Activated CD4-positive, alpha-beta T cell treated with anti-CD3 and anti-CD28 coated beads, Interleukin-2, amount 10 ng/mL, durations not matched to agents 24 days and 14 days (primary cell): Measurements from ENCODE around the gene ZFR2. TPM values are rescaled to one million over a fixed set of nuclear protein-coding genes. Genes with fewer than 3 reads are reported as not detected.

ENCODE experiments used
- DNase-seq: peaks from one replicate; pipeline ENCODE4 v3.0.0; 2022
- H3K27ac Mint-ChIP-seq: one replicate; pipeline ENCODE4 v1.8.0; 2022; ENCODE audit warnings: mild to moderate bottlenecking, mixed read lengths
- H3K27me3 Mint-ChIP-seq: one replicate; pipeline ENCODE4 v1.8.0; 2022; ENCODE audit warnings: mixed read lengths
- H3K36me3 Mint-ChIP-seq: one replicate; pipeline ENCODE4 v1.8.0; 2022; ENCODE audit warnings: low read depth, mild to moderate bottlenecking, mixed read lengths
- H3K4me1 Mint-ChIP-seq: one replicate; pipeline ENCODE4 v1.8.0; 2021; ENCODE audit warnings: mixed read lengths
- H3K4me3 Mint-ChIP-seq: one replicate; pipeline ENCODE4 v1.8.0; 2022; ENCODE audit warnings: mild to moderate bottlenecking, moderate library complexity, mixed read lengths
- H3K9me3 Mint-ChIP-seq: one replicate; pipeline ENCODE4 v1.8.0; 2021; ENCODE audit warnings: mixed read lengths
- intact Hi-C: fragments of 100-400 bp; cut with micrococcal nuclease; formaldehyde crosslinking; loops from one replicate; pipeline ENCODE4 v1.15.1; 2023
- total RNA-seq: library from RNA; stranded (reverse); gene quantifications from 2 replicates; pipeline ENCODE4 v1.2.3, GENCODE V29; 2022

ZFR2 gene
- total RNA-seq, 1 donor from 2014 or later = not detected

GRCh38 chr19:3837332-3837731 is 31.5 kb downstream of the ZFR2 start:
- DNase-seq = no peak
- no peaks in the 10 kb centered on the region for H3K36me3 Mint-ChIP-seq
- intact Hi-C loops = no loop called here
- H3K4me3 Mint-ChIP-seq = no peak overlapping the region
- no peaks in the 10 kb centered on the region for H3K4me1 Mint-ChIP-seq
- no peak overlapping the region for H3K27ac Mint-ChIP-seq
- peaks cover 13% of the 10 kb centered on the region for H3K9me3 Mint-ChIP-seq
- no peaks in the 10 kb centered on the region for H3K27me3 Mint-ChIP-seq

GRCh38 chr19:3836887-3837286 is 32.0 kb downstream of the ZFR2 start:
- peaks cover 13% of the 10 kb centered on the region for H3K9me3 Mint-ChIP-seq

GRCh38 chr19:3835055-3835435 is 33.8 kb downstream of the ZFR2 start:
- DNase-seq = no peak
- no peaks in the 10 kb centered on the region for H3K36me3 Mint-ChIP-seq
- no peaks in the 10 kb centered on the region for H3K27me3 Mint-ChIP-seq
- intact Hi-C loops = no loop called here
- peaks cover 13% of the 10 kb centered on the region for H3K9me3 Mint-ChIP-seq
- no peak overlapping the region for H3K4me3 Mint-ChIP-seq
- H3K27ac Mint-ChIP-seq = no peak overlapping the region
- no peaks in the 10 kb centered on the region for H3K4me1 Mint-ChIP-seq

More at GRCh38 chr19:3836887-3837286, 32.0 kb downstream of the ZFR2 start:
- intact Hi-C loops = no loop called here
- DNase-seq = no peak
- Mint-ChIP-seq H3K4me1 (no peaks in the 10 kb centered on the region), H3K27me3 (no peaks in the 10 kb centered on the region), H3K36me3 (no peaks in the 10 kb centered on the region), H3K4me3 (no peak overlapping the region), H3K27ac (no peak overlapping the region)

- Mint-ChIP-seq H3K27ac (no peak overlapping the region), H3K9me3 (peaks cover 13% of the 10 kb centered on the region), H3K4me1 (no peaks in the 10 kb centered on the region), H3K4me3 (no peak overlapping the region), H3K27me3 (no peaks in the 10 kb centered on the region), H3K36me3 (no peaks in the 10 kb centered on the region)
- intact Hi-C loops = no loop called here
- DNase-seq = no peak
Measured at GRCh38 chr19:3834349-3835054, 34.3 kb downstream of the ZFR2 start.

GRCh38 chr19:3833578-3834348 is 35.1 kb downstream of the ZFR2 start:
- peaks cover 13% of the 10 kb centered on the region for H3K9me3 Mint-ChIP-seq
- H3K27me3 Mint-ChIP-seq = no peaks in the 10 kb centered on the region
- H3K4me3 Mint-ChIP-seq = no peak overlapping the region
- no peaks in the 10 kb centered on the region for H3K36me3 Mint-ChIP-seq
- no peak overlapping the region for H3K27ac Mint-ChIP-seq
- no peak for DNase-seq
- intact Hi-C loops = no loop called here
- H3K4me1 Mint-ChIP-seq = no peaks in the 10 kb centered on the region

- H3K27me3 Mint-ChIP-seq = no peaks in the 10 kb centered on the region
- no peaks in the 10 kb centered on the region for H3K4me1 Mint-ChIP-seq
- no peaks in the 10 kb centered on the region for H3K9me3 Mint-ChIP-seq
- H3K27ac Mint-ChIP-seq = no peak overlapping the region
- H3K36me3 Mint-ChIP-seq = no peaks in the 10 kb centered on the region
- no peak for DNase-seq
- intact Hi-C loops = no loop called here
- H3K4me3 Mint-ChIP-seq = no peak overlapping the region
Measured at GRCh38 chr19:3832001-3832400, 36.8 kb downstream of the ZFR2 start.

GRCh38 chr19:3831601-3832000 is 37.2 kb downstream of the ZFR2 start:
- no peaks in the 10 kb centered on the region for H3K9me3 Mint-ChIP-seq
- no peaks in the 10 kb centered on the region for H3K36me3 Mint-ChIP-seq
- no peaks in the 10 kb centered on the region for H3K27me3 Mint-ChIP-seq
- no peak overlapping the region for H3K27ac Mint-ChIP-seq
- intact Hi-C loops = no loop called here
- no peak for DNase-seq
- H3K4me3 Mint-ChIP-seq = no peak overlapping the region
- H3K4me1 Mint-ChIP-seq = no peaks in the 10 kb centered on the region

- H3K27ac Mint-ChIP-seq = no peak overlapping the region
- no peak overlapping the region for H3K4me3 Mint-ChIP-seq
- no peak for DNase-seq
- H3K9me3 Mint-ChIP-seq = no peaks in the 10 kb centered on the region
- no peaks in the 10 kb centered on the region for H3K27me3 Mint-ChIP-seq
- no peaks in the 10 kb centered on the region for H3K4me1 Mint-ChIP-seq
- H3K36me3 Mint-ChIP-seq = no peaks in the 10 kb centered on the region
- intact Hi-C loops = no loop called here
Measured at GRCh38 chr19:3830621-3831589, 37.9 kb downstream of the ZFR2 start.

GRCh38 chr19:3827306-3827705 is 41.5 kb downstream of the ZFR2 start:
- peaks cover 1% of the 10 kb centered on the region for H3K27me3 Mint-ChIP-seq
- H3K27ac Mint-ChIP-seq = no peak overlapping the region
- DNase-seq = no peak
- no peaks in the 10 kb centered on the region for H3K36me3 Mint-ChIP-seq
- no peaks in the 10 kb centered on the region for H3K4me1 Mint-ChIP-seq
- H3K4me3 Mint-ChIP-seq = no peak overlapping the region
- H3K9me3 Mint-ChIP-seq = no peaks in the 10 kb centered on the region
- intact Hi-C loops = no loop called here

- H3K4me3 Mint-ChIP-seq = no peak overlapping the region
- H3K4me1 Mint-ChIP-seq = peaks cover 5% of the 10 kb centered on the region
- no peak overlapping the region for H3K27ac Mint-ChIP-seq
- DNase-seq = no peak
- intact Hi-C loops = no loop called here
- no peaks in the 10 kb centered on the region for H3K36me3 Mint-ChIP-seq
- H3K9me3 Mint-ChIP-seq = no peaks in the 10 kb centered on the region
- peaks cover 1% of the 10 kb centered on the region for H3K27me3 Mint-ChIP-seq
Measured at GRCh38 chr19:3826163-3826562, 42.7 kb downstream of the ZFR2 start.

- no peaks in the 10 kb centered on the region for H3K9me3 Mint-ChIP-seq
- H3K27me3 Mint-ChIP-seq = peaks cover 1% of the 10 kb centered on the region
- no peaks in the 10 kb centered on the region for H3K36me3 Mint-ChIP-seq
- intact Hi-C loops = no loop called here
- no peak overlapping the region for H3K4me3 Mint-ChIP-seq
- H3K4me1 Mint-ChIP-seq = peaks cover 7% of the 10 kb centered on the region
- no peak overlapping the region for H3K27ac Mint-ChIP-seq
- DNase-seq = no peak
Measured at GRCh38 chr19:3825286-3825956, 43.4 kb downstream of the ZFR2 start.

GRCh38 chr19:3823350-3823713 is 45.5 kb downstream of the ZFR2 start:
- peaks cover 1% of the 10 kb centered on the region for H3K27me3 Mint-ChIP-seq
- H3K4me3 Mint-ChIP-seq = no peak overlapping the region
- peaks cover 10% of the 10 kb centered on the region for H3K4me1 Mint-ChIP-seq
- DNase-seq = no peak
- no peak overlapping the region for H3K27ac Mint-ChIP-seq
- no peaks in the 10 kb centered on the region for H3K9me3 Mint-ChIP-seq
- intact Hi-C loops = loop anchor here (5.0 kb wide), 1 partner anchor 101 kb away; no protein-coding TSS in a partner anchor
- no peaks in the 10 kb centered on the region for H3K36me3 Mint-ChIP-seq

GRCh38 chr19:3822683-3823349 is 46.0 kb downstream of the ZFR2 start:
- Mint-ChIP-seq H3K36me3 (no peaks in the 10 kb centered on the region), H3K4me3 (no peak overlapping the region), H3K4me1 (peaks cover 15% of the 10 kb centered on the region), H3K27ac (no peak overlapping the region), H3K27me3 (peaks cover 1% of the 10 kb centered on the region), H3K9me3 (no peaks in the 10 kb centered on the region)
- DNase-seq = no peak
- intact Hi-C loops = loop anchor here (1.0 to 5.0 kb wide), 2 partner anchors 62 to 101 kb away; partner anchors contain the start of gene APBA3
